Stimulated activated CD8-positive, alpha-beta memory T cell treated with anti-CD3 and anti-CD28 coated beads, Interleukin-4, amount 100 ng/mL, for 48 hours (primary cell): ENCODE measurements around the gene LIPG.
"Not testable (repeated sequence)": the region's sequence is repeated elsewhere in the genome, so short reads cannot be mapped to it uniquely, and the experiment has no call there.

ENCODE experiments used
- DNase-seq: peaks from one replicate; pipeline ENCODE4 v3.0.0-alpha.2; 2020

LIPG gene

DNA sequence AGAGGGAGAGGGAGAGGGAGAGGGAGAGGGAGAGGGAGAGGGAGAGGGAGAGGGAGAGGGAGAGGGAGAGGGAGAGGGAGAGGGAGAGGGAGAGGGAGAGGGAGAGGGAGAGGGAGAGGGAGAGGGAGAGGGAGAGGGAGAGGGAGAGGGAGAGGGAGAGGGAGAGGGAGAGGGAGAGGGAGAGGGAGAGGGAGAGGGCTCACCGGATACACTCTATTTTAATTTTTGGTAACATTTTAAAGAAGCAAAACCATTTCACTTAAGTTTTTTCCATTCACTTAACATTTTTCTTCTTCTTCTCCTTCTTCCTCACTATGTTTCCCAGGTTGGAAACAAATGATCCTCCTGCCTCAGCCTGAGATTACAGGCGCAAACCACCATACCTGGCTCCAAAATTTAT is 17.2 kb downstream of the LIPG start:
- DNase-seq, result not testable (repeated sequence)

DNA sequence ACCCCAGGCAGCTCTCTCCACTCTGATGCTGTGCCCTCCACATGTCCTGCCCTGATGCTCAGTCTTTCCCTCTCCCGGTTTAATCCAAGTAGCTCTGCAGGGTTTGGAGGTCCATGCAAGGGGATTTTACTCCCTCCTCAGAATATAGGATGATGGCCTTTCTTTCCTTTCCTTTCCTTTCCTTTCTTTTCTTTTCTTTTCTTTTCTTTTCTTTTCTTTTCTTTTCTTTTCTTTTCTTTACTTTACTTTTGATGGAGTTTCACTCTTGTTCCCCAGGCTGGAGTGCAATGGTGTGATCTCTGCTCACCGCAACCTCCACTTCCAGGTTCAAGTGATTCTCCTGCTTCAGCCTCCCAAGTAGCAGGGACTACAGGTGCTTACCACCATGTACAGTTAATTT is 17.7 kb downstream of the LIPG start:
- DNase-seq, result not testable (repeated sequence)

DNA sequence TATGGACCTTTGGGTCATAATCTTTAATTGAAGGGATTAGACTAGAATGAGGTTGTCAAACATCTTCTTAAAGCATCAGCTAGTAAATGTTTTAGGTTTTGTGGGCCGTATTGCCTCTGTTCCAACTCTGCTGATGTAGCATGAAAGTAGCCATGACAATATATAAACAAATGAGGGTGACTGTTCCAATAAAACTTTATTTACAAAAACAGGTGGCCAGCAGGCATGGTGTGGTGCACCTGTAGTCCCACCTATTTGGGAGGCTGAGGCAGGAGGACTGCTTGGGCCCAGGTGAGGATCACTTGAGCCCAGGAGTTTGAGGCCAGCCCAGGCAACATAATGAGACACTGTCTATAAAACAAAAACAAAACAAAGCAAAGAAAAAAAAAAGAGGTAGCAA is 18.4 kb downstream of the LIPG start:
- DNase-seq, result no peak

DNA sequence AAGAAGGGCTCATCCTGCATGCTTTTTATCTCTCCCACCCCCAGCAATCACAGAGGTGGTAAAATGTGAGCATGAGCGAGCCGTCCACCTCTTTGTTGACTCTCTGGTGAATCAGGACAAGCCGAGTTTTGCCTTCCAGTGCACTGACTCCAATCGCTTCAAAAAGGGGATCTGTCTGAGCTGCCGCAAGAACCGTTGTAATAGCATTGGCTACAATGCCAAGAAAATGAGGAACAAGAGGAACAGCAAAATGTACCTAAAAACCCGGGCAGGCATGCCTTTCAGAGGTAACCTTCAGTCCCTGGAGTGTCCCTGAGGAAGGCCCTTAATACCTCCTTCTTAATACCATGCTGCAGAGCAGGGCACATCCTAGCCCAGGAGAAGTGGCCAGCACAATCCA is 19.5 kb downstream of the LIPG start:
- no peak for DNase-seq

DNA sequence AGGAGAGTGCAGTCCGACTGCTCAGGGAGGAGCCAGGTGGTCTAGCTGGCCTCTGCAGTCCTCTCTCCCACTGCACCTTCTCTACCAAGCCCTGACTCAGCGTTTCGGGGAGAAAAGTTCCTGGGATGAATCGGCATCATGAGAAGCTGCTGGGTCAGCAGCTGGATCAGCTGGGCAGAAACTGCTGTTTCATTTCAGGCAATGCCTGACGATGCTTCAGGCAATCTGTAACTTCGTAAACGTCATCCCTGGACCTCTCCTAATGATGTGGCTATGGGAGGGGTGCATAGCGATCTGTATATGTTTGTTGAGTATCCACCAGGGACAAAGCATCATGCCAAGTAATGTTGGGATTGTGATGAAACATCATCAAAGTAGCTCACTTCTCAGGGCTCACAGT is 20.7 kb downstream of the LIPG start:
- no peak for DNase-seq

DNA sequence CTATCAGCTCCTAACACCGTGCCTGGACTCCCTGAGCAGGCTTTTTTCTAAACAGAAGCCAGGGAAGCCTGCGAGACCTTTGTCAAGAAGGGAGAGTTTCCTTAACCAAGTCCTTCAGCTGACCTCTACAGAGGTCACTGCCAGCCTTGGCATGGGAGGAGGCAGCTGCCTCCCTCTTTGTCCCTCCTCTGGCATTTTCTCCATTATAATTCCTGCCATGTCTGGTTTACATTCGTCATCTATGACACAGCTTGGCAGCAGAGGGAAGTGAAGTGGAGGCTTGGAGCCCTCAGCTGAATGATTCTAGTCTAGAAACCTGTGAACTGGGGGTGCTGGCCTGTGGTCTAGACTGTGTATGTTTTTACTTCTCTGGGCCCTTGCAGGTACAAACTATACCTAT is 22.5 kb downstream of the LIPG start:
- DNase-seq, result no peak

DNA sequence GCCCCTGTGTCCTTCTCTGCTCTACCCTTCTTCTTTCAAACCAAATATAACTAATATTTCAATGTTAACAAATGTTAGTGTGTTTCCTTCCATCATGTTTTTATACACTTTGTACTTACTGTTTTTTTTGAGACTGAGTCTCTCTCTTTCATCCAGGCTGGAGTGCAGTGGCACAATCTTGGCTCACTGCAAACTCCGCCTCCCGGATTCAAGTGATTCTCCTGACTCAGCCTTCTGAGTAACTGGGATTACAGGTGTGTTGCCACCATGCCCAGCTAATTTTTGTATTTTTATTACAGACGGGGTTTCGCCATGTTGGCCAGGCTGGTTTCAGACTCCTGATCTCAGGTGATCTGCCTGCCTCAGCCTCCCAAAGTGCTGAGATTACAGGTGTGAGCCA is 23.1 kb downstream of the LIPG start:
- not testable (repeated sequence) for DNase-seq

DNA sequence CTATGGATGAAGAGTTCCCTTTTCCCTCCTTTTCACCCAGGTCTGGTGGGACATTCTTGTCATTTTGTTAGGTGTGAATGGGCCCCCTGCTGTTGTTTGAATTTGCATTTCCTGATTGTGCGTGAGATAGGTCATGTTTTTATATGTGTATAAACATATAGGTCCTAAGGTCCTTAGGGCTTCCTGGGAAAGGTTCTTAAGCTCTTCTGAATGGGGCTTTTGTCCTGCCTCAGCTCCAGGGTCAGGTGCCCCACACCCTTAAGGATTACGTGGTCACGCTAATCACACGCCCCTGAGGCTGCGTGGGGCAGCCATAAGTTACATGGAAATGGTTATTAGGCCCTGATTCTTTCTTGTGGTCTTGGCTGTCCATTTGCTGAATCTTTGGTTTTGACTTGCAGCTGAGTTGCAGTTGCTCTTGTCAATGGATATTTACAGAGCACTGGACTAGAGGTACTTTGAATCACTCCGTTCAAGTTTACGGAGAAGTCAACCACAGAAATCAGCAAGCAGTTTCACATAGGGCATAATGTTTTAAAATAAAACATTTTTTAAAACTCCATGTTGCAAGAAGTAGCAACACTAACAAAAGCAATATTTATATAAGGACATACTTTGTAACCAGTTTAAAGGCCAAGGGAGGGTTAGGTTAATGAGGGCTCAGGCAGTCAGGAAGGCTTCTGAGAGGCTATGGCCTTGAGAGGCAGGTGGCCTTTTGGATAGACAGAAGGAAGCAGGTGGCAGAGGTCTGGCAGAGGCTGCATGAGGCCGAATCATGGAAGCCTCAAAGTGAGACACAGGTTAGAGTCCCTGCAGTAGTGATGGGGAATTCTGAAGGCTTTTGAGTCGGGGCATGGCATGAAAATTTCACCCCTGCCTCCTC is 24.2 kb downstream of the LIPG start:
- DNase-seq, result no peak

DNA sequence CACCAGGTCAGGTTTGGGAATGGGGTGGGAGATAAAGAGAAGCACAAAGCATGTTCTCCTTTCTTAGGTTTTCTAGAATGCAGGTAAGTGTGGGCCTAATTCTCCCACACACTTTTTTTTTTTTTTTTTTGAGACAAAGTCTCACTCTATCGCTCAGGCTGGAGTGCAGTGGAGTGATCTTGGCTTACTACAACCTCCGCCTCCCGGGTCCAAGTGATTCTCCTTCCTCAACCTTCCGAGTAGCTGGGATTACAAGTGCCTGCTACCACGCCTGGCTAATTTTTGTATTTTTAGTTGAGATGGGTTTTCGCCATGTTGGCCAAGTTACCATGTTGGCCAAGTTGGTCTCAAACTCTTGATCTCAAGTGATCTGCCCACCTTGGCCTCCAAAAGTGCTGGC is 26.3 kb downstream of the LIPG start:
- DNase-seq, result no peak

DNA sequence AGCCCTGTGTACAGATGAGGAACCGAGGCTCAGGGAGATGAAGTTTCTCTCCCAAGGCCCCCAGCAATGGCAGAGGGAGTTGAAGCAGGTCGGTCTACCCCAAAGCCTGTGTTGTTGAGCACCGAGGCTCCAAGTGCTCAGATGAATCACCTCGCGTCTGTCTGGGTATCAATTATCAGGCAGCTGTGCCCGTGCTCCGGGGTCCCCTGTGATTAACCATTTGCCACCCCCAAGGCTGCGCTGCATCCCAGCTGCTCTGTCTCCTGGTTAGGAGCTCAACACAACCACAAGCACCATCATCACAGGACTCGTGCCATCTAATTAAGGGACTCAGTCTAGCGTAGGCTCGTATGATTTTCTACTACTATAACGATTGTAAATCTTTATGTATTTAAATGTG is 27.1 kb downstream of the LIPG start:
- DNase-seq, result no peak

DNA sequence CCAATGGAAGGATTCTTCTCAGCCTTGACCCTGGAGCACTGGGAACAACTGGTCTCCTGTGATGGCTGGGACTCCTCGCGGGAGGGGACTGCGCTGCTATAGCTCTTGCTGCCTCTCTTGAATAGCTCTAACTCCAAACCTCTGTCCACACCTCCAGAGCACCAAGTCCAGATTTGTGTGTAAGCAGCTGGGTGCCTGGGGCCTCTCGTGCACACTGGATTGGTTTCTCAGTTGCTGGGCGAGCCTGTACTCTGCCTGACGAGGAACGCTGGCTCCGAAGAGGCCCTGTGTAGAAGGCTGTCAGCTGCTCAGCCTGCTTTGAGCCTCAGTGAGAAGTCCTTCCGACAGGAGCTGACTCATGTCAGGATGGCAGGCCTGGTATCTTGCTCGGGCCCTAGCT is 28.8 kb downstream of the LIPG start:
- no peak for DNase-seq

DNA sequence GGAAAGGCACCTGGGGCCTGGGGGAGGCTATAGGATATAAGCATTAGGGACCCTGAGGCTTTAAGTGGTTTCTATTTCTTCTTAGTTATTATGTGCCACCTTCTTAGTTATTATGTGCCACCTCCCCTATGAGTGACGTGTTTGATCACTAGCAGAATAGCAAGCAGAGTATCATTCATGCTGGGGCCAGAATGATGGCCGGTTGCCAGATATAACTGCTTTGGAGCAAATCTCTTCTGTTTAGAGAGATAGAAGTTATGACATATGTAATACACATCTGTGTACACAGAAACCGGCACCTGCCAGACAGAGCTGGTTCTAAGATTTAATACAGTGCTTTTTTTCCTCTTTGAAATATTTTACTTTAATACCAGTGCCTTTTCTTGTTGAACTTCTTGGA is 29.4 kb downstream of the LIPG start:
- DNase-seq, result no peak

DNA sequence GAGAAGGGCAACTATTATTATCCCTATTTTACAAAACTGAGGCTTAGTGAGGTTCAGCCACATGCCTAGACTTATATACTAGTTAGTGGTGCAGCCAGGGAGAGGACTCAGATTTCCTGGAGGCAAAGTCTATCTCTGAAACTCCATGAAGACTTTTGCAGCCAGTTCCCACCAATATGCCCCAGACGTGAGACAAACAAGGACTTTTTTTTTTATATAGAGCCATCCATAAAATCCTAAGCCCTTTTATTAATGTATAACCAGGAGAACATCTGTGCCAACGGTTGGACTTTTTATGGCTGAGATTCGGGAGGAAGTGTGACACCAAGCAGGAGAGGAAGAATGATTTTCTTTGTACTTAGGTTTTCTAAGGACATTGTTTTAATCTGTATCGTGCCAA is 29.9 kb downstream of the LIPG start:
- DNase-seq, result no peak

DNA sequence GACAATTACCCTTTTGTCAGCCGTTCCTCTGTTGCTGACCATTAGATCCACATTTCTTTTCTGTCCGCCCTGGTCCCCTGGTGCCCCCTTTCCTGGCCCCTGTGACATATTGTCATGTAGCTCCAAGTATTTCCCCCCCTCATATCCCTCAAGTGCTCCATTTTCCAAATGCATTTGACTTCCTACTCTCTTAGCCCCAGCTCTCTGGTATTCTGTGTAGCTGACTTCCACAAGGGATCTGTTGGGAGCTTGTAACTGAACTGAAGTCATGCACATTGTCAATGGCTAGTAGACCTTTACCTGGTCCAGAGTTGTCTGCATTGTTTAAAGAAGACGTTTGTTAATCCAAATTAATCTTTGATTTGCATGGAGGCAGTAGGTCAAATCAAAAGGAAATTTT is 34.8 kb downstream of the LIPG start:
- DNase-seq, result no peak

DNA sequence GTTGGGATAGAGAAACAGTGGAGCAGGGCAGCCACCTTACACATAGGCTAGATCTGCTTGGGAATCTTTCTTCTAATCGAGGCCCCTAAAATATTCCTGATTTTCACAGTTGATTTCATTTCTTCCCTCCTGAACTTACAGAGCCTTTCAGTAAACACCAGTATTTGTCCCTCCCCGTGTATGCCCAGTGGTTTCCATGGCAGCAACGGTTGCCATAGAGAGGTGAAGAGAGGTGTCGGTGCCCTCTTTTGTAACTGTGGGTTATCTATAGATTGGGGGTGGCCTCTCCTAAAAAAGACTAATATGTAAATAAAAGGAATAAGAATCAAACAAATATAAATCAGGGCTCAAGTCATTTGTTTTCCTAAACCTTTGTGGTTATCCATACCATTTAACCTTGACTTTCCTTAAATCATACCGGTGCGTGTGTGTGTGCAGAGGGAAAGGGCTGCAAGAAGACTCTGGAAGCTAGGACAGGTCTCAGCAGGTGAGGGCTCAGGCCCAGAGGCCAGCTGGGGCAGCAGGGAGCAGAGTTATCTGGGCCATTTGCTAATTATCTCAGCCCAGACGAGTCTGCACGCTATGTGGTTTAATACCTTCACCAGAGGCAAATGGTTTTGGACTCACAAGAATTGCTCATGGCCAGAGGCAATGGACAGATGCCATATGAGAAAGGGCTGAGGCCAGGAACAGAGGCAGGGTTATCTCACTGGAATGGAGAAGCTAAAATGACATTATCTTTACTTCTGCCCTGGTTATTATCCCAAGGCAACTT is 35.5 kb downstream of the LIPG start:
- no peak for DNase-seq

DNA sequence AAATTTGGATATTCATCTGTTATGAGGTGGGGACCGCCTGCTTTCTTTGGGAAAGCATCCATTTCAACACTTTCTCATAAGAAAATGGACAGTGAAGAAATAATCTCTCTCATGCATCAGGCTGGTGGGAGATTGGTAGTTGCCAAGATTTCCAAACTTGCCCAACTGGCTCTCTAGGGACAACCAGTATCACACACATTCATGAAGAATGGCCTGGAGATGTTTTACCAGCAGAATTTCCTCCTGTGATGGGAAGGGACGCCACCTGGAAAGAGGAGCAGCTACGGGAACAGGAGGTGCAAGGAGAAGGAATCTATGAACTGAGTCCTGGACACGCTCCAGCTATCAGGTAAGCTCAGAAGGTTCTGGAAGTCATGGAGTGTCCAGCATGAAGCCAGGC is 39.4 kb downstream of the LIPG start:
- no peak for DNase-seq

DNA sequence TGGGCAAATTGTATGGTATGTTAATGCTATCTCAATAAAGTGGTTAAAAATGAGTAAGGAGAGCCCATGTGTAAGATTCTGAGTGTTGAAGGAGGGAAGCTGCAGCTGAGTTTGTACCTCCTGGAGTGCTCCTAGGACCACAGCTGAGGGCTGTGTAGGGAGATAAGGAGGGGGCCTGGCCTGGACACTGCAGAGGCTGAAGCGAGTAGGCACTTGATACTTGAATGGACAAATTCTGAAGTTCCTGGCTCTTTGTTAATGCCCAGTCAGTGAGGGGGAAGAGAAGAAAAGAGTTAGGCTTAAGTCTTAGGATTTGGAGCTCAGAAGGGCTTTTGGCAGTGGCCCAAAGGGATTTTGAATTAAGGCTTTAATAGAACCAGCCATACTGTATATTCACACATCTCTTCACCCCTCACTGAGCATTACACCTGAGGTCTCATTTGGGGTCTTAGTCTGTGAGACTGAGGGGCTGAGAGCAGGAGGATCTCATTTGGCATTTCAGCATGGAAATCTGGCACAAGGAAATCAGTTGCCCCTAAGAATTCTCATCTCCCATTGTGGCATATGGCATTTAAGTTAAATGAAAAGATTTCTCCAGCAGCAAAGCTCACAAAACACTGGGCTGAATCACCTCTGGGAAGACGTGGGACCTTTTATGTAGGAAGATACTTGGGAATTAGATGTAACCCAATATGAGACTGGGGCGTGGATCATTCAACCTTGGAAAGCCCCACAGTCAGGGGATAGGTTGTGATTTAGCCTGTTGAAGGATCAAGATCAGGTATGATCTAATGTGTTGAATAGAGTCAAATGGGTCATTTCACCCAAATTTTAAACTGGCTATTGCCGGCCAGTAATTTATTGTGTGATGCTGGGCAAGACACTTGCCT is 46.8 kb downstream of the LIPG start:
- no peak for DNase-seq

DNA sequence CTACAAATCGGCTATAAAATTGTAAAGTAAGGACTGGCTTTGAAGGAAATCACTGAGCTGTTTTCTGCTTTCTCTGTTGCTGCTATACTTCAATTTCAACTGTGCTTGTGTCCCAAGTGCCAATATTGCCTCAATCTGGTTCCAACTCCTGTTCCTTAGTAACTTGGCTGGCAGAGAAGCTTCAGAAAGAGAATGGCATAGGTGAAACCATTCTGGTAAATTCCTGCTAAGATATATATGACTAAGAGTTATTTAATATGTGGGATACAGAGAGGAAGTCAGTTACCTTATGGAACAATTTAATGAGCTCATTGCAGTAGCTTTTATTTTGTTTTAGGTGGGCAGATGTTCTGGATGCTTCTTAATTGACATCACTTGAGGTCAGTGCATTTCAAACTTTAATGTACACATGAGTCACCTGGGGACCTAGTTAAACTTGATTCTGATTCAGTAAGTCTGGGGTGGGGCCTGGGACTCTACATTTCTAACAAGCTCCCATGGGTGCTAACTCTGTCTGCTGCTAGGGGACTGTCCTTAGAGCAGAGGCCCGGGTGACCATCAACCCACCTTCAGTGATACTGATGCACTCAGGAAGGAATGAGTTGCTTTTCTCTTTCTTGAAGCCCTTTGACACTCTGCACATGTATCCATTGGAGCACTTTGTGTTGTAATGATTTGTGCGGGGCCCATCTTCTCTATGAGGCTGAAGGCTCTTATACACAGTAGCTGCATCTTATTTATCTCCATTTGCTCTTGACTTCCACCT is 47.6 kb downstream of the LIPG start:
- DNase-seq, result no peak

DNA sequence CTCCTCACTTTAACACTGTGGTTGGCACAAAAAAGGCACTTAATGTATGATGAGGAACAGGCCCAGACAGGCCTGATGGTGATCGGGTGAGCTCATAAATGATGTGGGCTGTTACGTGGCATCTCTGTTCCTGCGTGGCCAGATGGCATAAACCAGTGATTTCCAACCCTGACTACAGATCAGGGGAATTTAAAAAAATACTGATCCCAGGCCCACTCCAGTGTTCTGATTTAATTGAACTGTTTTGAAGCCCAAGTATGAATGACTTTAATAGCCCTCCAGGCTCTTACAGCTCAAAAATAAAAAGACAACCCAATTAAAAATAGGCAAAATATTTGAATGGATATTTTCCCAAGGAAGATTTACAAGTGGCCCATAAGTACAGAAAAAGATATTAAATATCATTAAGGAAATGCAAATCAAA is 48.2 kb downstream of the LIPG start:
- no peak for DNase-seq

DNA sequence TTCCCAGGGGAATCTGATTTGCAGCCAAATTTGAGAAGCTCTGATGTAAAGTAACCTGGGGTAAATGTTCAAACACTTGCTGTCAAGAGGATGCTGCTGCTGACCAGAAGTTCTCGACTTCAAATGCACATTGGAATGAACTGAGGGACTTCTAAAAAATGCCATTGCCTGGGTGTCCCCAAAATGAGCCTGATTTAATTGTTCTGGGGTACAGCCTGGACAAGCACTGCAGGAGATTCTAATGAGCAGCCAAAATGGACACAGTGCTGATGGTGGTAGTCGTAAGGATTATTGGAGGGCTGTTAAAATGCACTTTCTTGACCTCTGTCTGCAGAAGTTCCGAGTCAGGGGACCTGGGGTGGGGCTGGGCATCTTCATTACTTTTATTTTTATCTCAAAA is 49.5 kb downstream of the LIPG start:
- no peak for DNase-seq

DNA sequence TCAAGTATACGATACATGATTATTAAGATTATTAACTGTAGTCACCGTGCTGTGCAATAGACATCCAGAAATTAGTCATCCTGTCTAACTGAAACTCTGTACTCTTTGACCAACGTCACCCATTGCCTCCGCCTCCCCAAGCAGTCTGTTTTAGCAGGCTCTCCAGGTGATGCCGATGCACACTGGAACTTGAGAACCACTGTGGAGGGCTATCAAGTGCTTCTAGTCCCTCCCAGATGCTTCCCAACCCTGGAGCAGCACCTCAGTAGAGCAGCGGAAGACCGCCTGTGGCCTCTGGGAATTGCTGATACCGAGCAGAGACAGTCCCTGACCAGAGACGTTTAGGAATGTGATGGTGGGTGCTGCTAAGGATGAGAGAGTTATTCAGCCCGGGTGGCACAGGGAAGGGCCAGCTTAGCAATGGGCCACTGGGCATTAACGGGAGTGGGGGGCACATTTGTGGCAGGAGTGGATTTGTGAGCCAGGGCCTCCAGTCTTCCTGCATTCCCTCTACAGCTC is 50.7 kb downstream of the LIPG start:
- no peak for DNase-seq

DNA sequence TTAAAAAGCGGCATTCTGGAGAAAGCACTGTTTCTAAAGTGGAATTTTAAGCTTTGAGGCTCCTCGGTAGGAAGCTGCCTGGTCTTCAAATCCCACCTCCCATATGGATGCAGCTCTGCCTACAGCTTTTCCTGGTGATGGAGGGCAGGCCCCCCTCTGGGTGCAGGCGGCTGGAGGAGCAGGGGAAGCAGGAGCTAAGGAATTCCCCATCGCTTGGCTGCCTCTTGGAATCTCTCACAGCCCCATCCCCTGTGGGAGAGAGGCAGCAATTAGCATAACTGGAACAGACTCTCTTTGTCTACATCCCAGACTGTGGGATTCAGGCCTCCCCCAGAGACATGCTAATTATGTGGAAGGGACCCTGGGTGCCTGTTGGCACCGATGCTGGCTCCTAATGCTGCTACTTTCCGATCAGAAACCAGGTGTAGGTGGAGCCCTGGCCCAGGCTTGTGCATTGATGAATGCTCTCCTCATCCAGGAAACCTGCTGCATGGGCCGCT is 51.3 kb downstream of the LIPG start:
- DNase-seq, result no peak
